ENCODE measurements around the gene AKAP7. TPM values are rescaled to one million over a fixed set of nuclear protein-coding genes. Genes with fewer than 3 reads are reported as not detected.

The AKAP7 gene
- total RNA-seq, 1 donor, result 3.0 TPM

GRCh38 chr6:131197716-131198115 is 62.4 kb downstream of the AKAP7 start:
- peak in 2 of 3 donors; percentile 6 to 73 for DNase-seq (ENCODE audit: low read depth in 2 of 3, low spot score in 2 of 3)

GRCh38 chr6:131199568-131200272 is 64.5 kb downstream of the AKAP7 start:
- peak; percentile 60 to 96 (median 89) for DNase-seq (ENCODE audit: low read depth in 2 of 3, low spot score in 2 of 3)

- DNase-seq (ENCODE audit: low read depth in 2 of 3, low spot score in 2 of 3), result no peak
Measured at GRCh38 chr6:131205481-131206244, 70.4 kb downstream of the AKAP7 start.

GRCh38 chr6:131206463-131207251 is 71.4 kb downstream of the AKAP7 start:
- DNase-seq (ENCODE audit: low read depth in 2 of 3, low spot score in 2 of 3), result no peak

GRCh38 chr6:131208787-131209186 is 73.5 kb downstream of the AKAP7 start:
- no peak for DNase-seq (ENCODE audit: low read depth in 2 of 3, low spot score in 2 of 3)

- DNase-seq (ENCODE audit: low read depth in 2 of 3, low spot score in 2 of 3), result no peak
Measured at GRCh38 chr6:131210469-131210868, 75.2 kb downstream of the AKAP7 start.

GRCh38 chr6:131212024-131212423 is 76.8 kb downstream of the AKAP7 start:
- DNase-seq (ENCODE audit: low read depth in 2 of 3, low spot score in 2 of 3), result no peak

GRCh38 chr6:131212913-131213312 is 77.6 kb downstream of the AKAP7 start:
- DNase-seq (ENCODE audit: low read depth in 2 of 3, low spot score in 2 of 3), result no peak

GRCh38 chr6:131213501-131213990 is 78.3 kb downstream of the AKAP7 start:
- DNase-seq (ENCODE audit: low read depth in 2 of 3, low spot score in 2 of 3), result no peak

- DNase-seq (ENCODE audit: low read depth in 2 of 3, low spot score in 2 of 3), result no peak
Measured at GRCh38 chr6:131215219-131215618, 80.0 kb downstream of the AKAP7 start.

- DNase-seq (ENCODE audit: low read depth in 2 of 3, low spot score in 2 of 3), result no peak
Measured at GRCh38 chr6:131216246-131216645, 81.0 kb downstream of the AKAP7 start.

- no peak for DNase-seq (ENCODE audit: low read depth in 2 of 3, low spot score in 2 of 3)
Measured at GRCh38 chr6:131222773-131223172, 87.5 kb downstream of the AKAP7 start.

- no peak for DNase-seq (ENCODE audit: low read depth in 2 of 3, low spot score in 2 of 3)
Measured at GRCh38 chr6:131223416-131223815, 88.1 kb downstream of the AKAP7 start.

GRCh38 chr6:131225127-131225526 is 89.9 kb downstream of the AKAP7 start:
- DNase-seq (ENCODE audit: low read depth in 2 of 3, low spot score in 2 of 3), result peak in 1 of 3 donors; percentile 4

- no peak for DNase-seq (ENCODE audit: low read depth in 2 of 3, low spot score in 2 of 3)
Measured at GRCh38 chr6:131225959-131226358, 90.7 kb downstream of the AKAP7 start.

GRCh38 chr6:131226459-131227157 is 91.3 kb downstream of the AKAP7 start:
- no peak for DNase-seq (ENCODE audit: low read depth in 2 of 3, low spot score in 2 of 3)

- DNase-seq (ENCODE audit: low read depth in 2 of 3, low spot score in 2 of 3), result no peak
Measured at GRCh38 chr6:131227158-131227543, 91.9 kb downstream of the AKAP7 start.

- DNase-seq (ENCODE audit: low read depth in 2 of 3, low spot score in 2 of 3), result no peak
Measured at GRCh38 chr6:131231103-131231502, 95.8 kb downstream of the AKAP7 start.

GRCh38 chr6:131231891-131232290 is 96.6 kb downstream of the AKAP7 start:
- DNase-seq (ENCODE audit: low read depth in 2 of 3, low spot score in 2 of 3), result no peak

GRCh38 chr6:131244942-131245341 is 109.7 kb downstream of the AKAP7 start:
- no peak for DNase-seq (ENCODE audit: low read depth in 2 of 3, low spot score in 2 of 3)

GRCh38 chr6:131250122-131250521 is 114.9 kb downstream of the AKAP7 start:
- DNase-seq (ENCODE audit: low read depth in 2 of 3, low spot score in 2 of 3), result peak in 2 of 3 donors; percentile 49 to 67

All from hematopoietic multipotent progenitor cell (in vitro differentiated cells).